ENCODE results near the gene CASR.
"Not testable (repeated sequence)": the region's sequence is repeated elsewhere in the genome, so short reads cannot be mapped to it uniquely, and the experiment has no call there.

CASR gene

DNA sequence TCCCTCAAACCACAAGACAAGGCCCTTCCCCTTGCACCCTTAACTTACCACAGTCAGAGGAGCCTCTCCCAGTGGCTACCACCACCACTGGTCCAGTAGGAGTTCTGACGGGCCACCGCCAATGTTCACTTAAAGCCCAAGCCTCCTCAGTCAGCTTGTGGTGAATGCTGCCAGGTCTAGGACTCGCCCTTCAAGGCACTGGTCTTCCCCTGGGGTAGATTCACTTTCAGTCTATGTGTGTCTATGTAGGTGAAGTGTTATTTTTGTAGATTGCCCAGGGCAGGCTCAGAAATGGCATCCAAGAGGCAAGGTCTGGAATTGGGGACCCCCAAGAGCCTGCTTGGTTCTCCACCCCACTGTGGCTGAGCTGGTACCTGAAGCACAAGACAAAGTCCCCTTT lies 15.4 kb upstream of the CASR start:
- no peak overlapping the region for H3K4me3 ChIP-seq (ENCODE audit: low read length)
- TF ChIP-seq, protein P1, sequence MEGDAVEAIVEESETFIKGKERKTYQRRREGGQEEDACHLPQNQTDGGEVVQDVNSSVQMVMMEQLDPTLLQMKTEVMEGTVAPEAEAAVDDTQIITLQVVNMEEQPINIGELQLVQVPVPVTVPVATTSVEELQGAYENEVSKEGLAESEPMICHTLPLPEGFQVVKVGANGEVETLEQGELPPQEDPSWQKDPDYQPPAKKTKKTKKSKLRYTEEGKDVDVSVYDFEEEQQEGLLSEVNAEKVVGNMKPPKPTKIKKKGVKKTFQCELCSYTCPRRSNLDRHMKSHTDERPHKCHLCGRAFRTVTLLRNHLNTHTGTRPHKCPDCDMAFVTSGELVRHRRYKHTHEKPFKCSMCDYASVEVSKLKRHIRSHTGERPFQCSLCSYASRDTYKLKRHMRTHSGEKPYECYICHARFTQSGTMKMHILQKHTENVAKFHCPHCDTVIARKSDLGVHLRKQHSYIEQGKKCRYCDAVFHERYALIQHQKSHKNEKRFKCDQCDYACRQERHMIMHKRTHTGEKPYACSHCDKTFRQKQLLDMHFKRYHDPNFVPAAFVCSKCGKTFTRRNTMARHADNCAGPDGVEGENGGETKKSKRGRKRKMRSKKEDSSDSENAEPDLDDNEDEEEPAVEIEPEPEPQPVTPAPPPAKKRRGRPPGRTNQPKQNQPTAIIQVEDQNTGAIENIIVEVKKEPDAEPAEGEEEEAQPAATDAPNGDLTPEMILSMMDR (IDR thresholded peaks at IDR 0.05; ENCODE audit: insufficient read depth, low read depth, low read length, missing control alignments) = no peak
- no peak for DNase-seq (ENCODE audit: low read depth)

DNA sequence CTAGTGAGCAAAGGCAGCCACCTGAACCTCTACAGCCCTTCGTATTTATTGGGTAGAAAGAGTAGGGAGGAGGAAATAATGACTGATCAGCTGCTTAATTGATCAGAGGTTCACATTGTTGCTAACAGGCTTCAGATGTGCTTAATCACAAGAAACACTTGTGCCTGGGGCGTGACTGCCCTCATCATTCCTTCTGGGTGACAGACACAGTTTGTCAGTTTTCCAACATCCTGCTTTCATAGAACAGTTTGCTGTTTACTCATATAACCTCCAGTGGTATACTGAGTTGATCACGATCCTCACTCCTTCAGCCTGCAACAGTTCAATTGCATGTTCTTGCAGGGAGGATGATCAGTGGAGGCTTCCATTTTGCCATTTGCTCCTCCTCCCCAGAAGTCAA lies 13.6 kb upstream of the CASR start:
- H3K4me3 ChIP-seq (ENCODE audit: low read length) = no peak overlapping the region
- TF ChIP-seq, protein P1 (IDR thresholded peaks at IDR 0.05; ENCODE audit: insufficient read depth, low read depth, low read length, missing control alignments) = no peak
- peak; percentile 78 for DNase-seq (ENCODE audit: low read depth)

DNA sequence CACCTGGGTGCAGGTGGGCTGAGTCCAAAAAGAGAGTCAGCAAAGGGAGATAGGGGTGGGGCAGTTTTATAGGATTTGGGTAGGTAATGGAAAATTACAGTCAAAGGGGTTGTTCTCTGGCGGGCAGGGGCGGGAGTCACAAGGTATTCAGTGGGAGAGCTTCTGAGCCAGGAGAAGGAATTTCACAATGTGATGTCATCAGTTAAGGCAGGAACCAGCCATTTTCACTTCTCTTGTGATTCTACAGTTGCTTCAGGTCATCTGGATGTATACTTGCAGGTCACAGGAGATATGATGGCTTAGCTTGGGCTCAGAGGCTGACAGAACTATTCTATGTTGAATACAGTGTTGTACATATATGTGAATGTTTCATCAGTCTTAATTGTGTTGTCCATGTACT lies 12.1 kb upstream of the CASR start:
- not testable (repeated sequence) for DNase-seq (ENCODE audit: low read depth); H3K4me3 ChIP-seq (ENCODE audit: low read length)

DNA sequence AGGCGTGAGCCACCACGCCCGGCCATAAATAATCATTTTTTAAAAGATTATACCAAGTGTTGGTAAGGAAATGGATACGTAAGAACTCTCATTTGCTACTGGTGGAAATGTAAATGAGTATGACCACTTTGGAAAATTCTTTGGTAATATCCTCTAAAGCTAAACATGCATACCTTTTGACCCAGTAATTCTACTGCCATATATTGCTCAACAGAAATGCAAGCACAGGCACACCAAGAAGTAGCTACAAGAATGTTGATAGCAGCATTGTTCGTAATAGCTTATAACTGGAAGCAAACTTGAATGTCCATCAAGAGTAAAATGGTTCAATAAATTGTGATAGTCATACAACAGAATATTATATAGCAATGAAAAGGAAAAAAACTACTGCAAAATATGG lies 4.8 kb upstream of the CASR start:
- H3K4me3 ChIP-seq (ENCODE audit: low read length) = no peak overlapping the region
- TF ChIP-seq, protein P1 (IDR thresholded peaks at IDR 0.05; ENCODE audit: insufficient read depth, low read depth, low read length, missing control alignments) = no peak
- peak; percentile 53 for DNase-seq (ENCODE audit: low read depth)

DNA sequence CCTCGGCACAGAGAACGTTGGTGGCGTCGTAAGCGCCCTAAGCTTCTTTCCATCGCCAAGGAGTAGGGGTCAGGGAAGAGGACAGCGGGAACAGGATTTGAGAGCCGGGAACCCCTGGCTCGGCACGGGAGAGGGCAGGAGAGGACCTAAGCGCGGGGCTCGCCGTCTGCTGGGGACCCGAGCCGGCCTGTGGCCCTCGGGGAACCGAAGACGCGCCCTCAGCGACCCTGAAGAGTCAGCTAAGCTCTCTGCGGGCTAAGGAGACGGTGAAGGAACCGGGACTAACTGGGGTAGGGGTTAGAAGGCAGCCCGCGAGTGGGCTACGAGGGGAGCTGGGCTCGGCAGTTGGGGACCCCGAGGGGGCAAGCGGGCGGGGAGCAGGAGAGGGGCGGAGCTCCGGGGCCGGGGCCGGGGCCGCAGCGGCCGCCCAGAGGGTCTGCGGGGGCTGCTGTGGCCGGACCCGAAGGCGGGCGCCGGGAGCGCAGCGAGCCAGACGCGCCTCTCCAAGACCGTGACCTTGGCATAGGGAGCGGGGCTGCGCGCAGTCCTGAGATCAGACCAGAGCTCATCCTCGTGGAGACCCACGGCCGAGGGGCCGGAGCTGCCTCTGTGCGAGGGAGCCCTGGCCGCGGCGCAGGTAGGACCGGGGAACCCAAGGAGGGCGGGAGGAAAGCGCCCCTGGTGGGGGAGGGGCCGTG lies 574 bp downstream of the CASR start:
- no peak for DNase-seq (ENCODE audit: low read depth)
- TF ChIP-seq, protein P1 (IDR thresholded peaks at IDR 0.05; ENCODE audit: insufficient read depth, low read depth, low read length, missing control alignments) = no peak
- no peak overlapping the region for H3K4me3 ChIP-seq (ENCODE audit: low read length)

DNA sequence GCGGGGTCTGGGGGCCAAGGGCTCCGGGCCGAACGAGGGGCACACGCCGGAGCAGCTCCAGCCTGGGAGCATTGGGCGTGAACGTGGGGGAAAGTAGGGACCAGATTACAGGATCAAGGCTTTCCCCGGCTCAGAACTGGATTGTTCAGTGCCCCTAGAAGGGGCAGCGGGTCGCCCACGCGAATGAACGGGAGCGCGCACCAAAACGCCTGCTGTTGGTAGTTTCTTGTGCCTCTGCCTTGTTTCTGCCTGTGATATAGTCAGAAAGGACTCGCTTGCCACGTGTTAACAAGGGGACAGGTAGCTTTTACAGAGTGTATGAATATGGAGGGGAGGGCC lies 1.1 kb downstream of the CASR start:
- TF ChIP-seq, protein P1 (IDR thresholded peaks at IDR 0.05; ENCODE audit: insufficient read depth, low read depth, low read length, missing control alignments) = no peak
- no peak overlapping the region for H3K4me3 ChIP-seq (ENCODE audit: low read length)
- DNase-seq (ENCODE audit: low read depth) = no peak

DNA sequence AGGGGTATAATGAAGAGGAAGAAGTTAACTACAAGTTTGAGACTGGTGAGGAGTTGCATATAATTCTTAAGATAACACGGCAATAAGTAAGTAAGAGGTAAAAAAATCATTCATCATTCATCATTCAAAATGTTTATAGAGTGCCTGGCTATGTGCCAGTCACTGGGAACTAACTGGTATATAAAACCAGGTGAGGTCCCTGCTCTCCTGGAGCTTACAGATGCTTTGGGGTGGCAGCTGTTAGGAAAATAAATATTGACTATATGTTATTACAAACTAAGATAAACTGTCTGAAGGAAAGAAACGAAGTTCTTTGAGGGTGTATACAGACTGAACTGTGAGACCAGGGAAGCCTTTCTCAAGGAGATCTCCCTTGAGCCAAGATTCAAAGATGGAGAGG lies 2.9 kb downstream of the CASR start:
- TF ChIP-seq, protein P1 (IDR thresholded peaks at IDR 0.05; ENCODE audit: insufficient read depth, low read depth, low read length, missing control alignments) = no peak
- no peak for DNase-seq (ENCODE audit: low read depth)
- H3K4me3 ChIP-seq (ENCODE audit: low read length) = no peak overlapping the region

Measured in epithelial cell of esophagus (primary cell).